OCI-LY7 (cell line): ENCODE data around the gene PRRG3.

Source experiments
- CTCF ChIP-seq: fragments of 200-600 bp; sonication (generic); conservative IDR thresholded peaks from 2 replicates; pipeline ENCODE4 v1.5.1; 2014; ENCODE audit warnings: mild to moderate bottlenecking, antibody characterized with exemption, low read length, moderate library complexity, mixed read lengths
- EZH2phosphoT487 ChIP-seq: fragments of 200-600 bp; sonication (generic); IDR thresholded peaks from 2 replicates; pipeline ENCODE4 v1.6.1; 2018; ENCODE audit warnings: low read depth, borderline replicate concordance, mild to moderate bottlenecking, mixed run types, antibody characterized with exemption, low read length, moderate library complexity, mixed read lengths

DNA sequence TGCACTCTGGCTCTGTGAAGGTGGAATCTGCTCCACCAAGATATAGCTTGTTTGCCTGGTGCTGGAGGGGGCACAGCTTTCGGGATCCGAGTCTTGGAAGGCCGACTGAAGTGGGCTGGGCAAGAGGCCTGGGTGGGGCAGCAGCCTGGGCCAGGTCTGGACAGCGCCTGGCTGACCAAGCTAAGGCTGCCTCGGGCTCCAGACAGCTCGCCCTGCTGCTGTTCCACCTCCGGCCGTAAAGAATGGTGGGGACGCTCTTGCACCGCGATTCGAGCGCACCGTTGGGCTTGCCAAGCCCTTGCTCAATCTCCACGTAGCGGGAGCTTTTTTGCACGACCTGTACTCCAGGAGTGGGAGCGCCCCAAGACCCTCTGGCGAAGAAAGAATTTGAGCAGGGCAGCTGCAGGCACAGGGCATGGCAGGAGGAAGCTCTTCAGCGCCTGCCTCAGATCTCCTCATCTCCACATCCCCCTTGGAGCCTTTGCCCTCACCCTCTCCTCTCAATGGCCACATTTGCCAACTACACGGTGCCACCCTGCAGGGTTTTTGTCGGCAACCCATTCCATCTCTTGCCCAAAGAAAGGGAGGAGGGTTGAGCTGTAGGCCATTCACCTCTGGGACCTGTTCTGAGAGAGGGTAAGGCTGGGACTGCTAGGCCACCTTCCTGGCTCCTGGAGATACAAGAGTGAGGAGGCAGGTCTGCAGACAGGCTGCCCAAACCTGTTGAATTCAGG is 58.2 kb downstream of the PRRG3 start:
- TF ChIP-seq CTCF (no peak; the same call in 1 of the 2 replicates), EZH2phosphoT487 (no peak)
